Measurements from ENCODE around the gene PRXL2C.
"Not testable (repeated sequence)": the region's sequence is repeated elsewhere in the genome, so short reads cannot be mapped to it uniquely, and the experiment has no call there.

PRXL2C gene

GRCh38 chr9:96674906-96675538 lies 19.9 kb upstream of the PRXL2C start:
- no peak for TF ChIP-seq ZFX (IDR thresholded peaks at IDR 0.05)
- TF ChIP-seq CTCF (conservative IDR thresholded peaks at IDR 0.05), result no peak

GRCh38 chr9:96673786-96674185 lies 18.7 kb upstream of the PRXL2C start:
- not testable (repeated sequence) for H3K27ac ChIP-seq

More at GRCh38 chr9:96674906-96675538, 19.9 kb upstream of the PRXL2C start:
- H3K27ac ChIP-seq, result no peak overlapping the region

GRCh38 chr9:96668868-96669534 lies 13.9 kb upstream of the PRXL2C start:
- TF ChIP-seq CTCF (conservative IDR thresholded peaks at IDR 0.05) (no peak), ZFX (IDR thresholded peaks at IDR 0.05) (no peak)
- H3K27ac ChIP-seq, result no peak overlapping the region

- H3K27ac ChIP-seq, result no peak overlapping the region
- TF ChIP-seq ZFX (IDR thresholded peaks at IDR 0.05), result no peak
These were observed 12.2 kb upstream of the PRXL2C start for GRCh38 chr9:96667363-96667728.

GRCh38 chr9:96666653-96667362 lies 11.7 kb upstream of the PRXL2C start:
- not testable (repeated sequence) for H3K27ac ChIP-seq

GRCh38 chr9:96665789-96666188 lies 10.7 kb upstream of the PRXL2C start:
- no peak overlapping the region for H3K27ac ChIP-seq
- TF ChIP-seq ZFX (IDR thresholded peaks at IDR 0.05), result no peak
- no peak for TF ChIP-seq CTCF (conservative IDR thresholded peaks at IDR 0.05)

More at GRCh38 chr9:96666653-96667362, 11.7 kb upstream of the PRXL2C start:
- peak; percentile 92 for TF ChIP-seq CTCF (conservative IDR thresholded peaks at IDR 0.05)

GRCh38 chr9:96663506-96664120 lies 8.5 kb upstream of the PRXL2C start:
- no peak overlapping the region for H3K27ac ChIP-seq

More at GRCh38 chr9:96663506-96664120, 8.5 kb upstream of the PRXL2C start:
- TF ChIP-seq ZFX (IDR thresholded peaks at IDR 0.05) (no peak), CTCF (conservative IDR thresholded peaks at IDR 0.05) (no peak)
